KG1 (cell line): ENCODE measurements around the gene ACBD7.

Source experiments
- DNase-seq: peaks from one replicate; lab custom pipeline; 2025; lab: John Stamatoyannopoulos, UW

ACBD7 gene

DNA sequence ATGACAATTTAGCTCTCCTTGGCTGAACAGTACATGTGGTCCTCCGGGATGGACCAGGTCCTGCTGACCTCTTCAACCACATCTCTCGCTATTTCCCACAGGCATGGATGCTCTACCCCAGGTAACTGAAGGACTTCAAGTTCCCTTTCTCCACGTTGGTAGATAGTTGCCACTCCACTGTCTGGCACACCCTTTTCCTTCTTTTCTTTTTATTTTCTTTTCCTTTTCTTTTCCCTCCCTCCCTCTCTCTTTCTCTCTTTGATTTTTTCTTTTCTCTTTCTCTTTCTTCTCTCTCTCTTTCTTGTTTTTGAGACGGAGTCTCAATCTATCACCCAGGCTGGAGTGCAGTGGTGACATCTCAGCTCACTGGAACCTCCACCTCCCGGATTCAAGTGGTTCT, 2.8 kb upstream of the ACBD7 start:
- DNase-seq, result no peak

DNA sequence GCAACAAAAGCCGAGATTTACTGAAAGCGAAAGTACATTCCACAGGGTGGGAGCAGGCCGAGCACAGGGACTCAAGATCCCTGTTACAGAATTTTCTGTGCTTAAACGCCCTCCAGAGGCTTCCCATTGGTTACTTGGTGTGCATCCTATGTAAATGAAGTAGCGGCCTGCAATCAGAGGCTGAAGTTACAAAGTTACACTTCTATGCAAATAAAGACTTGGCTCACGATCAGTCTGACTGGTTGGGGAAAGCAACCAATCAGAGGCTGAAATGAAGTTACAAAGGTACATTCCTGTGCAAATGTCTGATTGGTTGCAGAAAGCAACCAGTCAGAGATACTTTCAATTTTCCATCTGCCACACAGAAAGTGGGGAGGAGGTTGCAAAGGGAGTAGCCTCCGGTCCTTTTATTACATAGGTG, 4.1 kb downstream of the ACBD7 start:
- DNase-seq, result no peak

DNA sequence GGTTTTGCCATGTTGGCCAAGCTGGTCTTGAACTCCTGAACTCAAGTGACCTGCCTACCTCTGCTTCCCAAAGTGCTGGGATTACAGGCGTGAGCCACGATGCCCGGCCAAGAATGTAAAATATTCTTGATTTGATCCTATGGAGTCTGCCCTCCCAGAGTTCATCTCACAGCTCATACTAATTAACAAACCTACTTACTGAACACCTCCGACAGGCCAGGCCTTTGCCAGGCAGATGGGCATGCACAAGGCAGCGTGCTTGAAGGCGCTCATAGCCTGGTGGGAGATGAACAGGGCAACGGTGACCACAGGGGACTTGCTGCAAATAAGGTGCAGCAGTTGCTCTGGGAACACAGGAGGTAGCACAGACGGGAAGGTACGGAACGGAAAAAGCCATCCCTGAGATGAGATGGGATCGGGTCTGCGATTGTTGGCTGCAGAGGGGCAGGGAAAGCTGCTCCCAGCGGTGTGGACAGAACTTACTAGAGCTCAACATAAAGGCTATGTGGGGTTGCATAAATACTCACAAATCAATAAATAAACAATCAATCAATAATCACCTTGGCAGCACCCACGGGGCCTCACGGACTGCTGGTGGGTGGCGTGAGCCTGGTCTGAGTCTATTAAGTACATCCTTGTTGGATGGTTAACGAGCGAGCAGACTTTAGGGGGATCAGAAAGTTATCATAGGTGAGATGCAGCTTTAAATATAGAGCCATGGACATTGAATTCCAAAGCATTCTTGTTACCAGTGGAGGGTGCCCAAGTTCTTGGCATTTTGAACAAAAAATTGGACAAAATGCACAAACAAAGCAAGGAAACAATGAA, 4.7 kb downstream of the ACBD7 start:
- no peak for DNase-seq

DNA sequence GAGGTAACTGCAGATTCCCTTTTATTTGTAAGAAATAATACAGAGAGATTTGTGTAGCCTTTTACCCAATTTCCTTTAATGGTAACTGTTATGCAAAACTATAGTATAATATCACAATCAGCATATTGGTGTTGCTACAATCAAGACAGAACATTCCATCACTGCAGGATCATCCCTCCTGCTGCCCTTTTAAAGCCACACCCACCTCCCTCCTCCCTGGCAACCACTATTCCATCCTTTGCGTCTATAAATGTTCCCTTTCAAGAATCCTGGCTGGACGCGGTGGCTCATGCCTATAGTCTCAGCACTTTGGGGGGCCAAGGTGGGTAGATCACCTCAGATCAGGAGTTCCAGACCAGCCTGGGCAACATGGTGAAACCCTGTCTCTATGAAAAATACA, 13.2 kb downstream of the ACBD7 start:
- DNase-seq, result no peak

DNA sequence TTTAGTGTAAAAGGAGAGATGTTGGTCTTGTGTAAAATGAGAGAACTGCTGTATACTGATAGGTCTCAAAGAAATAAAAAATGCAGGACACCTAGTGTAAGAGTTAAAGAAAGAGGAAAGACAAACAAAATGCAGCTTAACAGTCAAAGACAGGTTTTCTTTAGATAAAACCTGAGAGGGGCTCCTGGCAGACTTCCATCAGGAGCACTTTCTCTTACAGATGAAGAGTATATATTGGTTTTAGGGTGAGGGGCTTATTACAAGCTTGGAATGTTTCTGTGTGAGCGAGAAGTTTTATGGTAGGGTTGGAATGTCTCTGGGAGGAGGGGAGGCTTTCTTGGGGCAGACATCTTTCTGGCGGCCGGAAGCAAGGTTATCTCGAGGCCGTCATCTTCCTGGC, 16.2 kb downstream of the ACBD7 start:
- DNase-seq, result no peak

DNA sequence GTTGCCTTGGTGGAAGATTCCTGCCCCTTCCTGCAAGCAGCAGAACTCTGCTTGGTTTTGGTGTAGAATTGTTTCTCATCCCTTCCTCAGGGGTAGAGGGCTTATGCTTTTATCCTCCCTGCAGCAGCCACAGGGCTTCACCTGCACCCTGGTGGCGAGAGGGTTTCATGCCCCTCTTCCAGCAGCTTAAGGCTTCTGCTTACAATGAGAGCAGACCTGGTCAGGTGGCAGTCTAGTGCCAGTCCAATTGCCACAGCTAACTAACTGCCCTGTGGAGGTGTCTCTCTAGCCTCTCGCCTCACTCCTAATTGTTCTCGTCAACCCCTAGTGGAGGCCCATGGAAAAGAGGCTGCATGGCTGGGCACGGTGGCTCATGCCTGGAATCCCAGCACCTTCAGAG, 19.3 kb downstream of the ACBD7 start:
- no peak for DNase-seq

DNA sequence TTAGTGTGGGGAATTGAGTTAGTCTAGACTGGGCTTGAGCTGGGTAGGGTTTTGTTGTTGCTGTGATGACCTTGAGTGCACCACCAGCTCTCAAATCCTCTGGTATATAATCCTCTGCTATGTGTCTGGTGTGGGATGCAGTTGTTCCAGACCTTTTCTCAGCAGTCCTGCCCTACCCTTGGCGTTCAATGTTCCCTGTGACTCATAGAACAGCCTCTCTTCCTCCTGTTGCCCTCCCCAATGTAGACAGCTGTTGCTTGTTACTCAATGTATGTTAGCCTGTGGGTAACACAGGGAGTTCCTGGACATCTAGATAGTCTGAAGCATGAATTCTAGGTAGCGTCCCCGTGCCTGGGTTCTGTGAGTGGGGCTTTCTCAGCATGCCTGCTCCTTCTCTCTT, 19.8 kb downstream of the ACBD7 start:
- DNase-seq, result no peak

DNA sequence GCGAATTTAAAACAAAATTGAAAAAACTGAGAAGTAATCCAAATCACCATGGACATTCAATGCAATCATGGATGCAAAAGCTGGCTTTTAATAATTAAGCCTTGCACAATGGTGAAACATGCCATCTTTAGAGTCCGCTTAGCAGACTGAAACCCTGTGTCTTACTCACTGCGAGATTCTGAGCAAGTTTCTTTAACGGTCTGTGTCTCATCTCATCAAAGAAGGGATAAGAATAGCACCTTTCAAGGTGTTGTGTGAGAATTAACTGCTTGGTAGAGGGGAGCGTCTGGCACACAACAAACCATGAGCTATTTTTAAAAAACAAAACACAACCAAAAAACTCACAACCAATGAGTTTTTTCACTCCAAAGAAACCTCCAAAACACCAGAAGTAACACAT, 21.4 kb downstream of the ACBD7 start:
- no peak for DNase-seq

DNA sequence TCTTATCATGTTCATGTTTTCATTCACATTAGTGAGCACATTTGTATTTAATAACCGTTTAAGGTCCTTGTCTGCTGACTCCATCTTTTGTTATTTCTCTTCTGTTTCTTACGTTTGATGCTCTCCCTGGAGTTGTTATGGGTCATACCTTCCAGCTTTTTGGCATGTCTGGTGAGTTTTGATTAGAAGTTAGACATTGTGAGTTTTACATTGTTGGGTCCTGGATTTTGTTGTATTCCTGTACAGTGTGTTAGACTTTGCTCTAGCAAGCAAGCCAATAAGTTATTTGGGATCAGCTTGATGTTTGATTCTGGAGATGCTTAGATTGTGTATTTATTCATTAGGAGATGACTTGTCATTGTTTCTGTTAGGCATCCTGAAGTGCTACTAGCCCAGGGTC, 27.9 kb downstream of the ACBD7 start:
- no peak for DNase-seq

DNA sequence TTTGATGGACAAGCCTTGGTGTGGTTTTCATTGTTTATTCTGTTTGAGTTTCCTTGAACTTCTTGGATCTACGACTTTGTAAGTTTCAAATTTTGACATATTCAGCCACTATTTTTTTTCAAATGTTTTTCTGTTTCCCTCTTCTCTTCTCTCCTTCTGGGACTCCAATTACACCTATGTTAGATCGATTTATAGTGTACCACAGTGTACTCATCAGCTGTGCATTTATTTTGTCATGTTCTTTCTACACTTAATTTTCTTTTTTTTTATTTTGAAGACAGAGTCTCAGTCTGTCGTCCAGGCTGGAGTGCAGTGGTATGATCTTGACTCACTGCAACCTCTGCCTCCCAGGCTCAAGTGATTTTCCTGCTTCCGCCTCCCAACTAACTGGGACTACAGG, 28.7 kb downstream of the ACBD7 start:
- DNase-seq, result no peak

DNA sequence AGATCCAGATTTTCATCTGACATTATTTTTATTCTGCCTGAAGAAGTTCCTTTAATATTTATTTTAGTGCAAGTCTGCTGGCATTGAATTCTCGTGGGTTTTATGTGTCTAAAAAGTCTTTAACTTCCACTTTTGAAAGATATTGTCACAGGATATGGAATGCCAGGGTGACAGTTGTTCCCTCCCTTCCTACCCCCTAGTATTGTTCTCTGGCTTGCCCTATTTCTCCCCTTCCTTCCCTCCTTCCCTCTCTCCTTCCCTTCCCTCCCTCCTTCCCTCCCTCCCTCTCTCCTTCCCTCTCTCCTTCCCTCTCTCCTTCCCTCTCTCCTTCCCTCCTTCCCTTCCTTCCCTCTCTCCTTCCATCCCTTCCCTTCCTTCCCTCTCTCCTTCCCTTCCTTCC, 29.9 kb downstream of the ACBD7 start:
- no peak for DNase-seq

DNA sequence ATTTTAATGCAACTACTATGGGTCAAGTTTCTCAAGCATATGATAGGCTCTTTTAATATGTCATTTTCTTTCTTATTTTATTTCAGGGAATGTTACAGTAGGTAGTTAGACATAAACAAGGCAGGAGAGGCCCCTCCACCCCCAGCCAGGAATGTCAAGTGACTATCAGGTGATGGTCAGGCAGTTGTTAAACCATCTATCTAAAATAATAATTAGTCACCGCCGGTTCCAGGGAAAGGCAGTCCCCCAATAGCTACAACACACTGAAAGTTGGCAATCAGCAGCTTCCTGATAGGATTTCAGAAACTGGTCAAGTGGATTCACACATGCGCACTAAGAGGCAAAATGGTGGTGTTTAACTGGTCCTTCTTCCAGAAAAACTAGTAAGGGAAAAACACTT, 35.5 kb downstream of the ACBD7 start:
- DNase-seq, result no peak

DNA sequence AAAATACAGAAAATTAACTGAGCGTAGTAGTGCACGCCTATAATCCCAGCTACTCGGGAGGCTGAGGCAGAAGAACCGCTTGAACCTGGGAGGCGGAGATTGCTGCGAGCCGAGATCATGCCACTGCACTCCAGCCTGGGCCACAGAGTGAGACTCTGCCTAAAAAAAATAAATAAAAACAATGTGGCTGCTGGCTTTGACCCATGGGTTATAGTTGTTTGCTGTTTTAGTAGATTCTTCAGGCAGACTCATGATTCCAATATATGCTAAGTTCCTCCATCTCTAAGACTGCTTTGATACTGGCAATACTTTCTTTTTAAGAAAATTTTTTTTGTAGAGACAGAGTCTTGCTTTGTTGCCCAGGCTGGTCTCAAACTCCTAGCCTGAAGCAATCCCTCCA, 36.5 kb downstream of the ACBD7 start:
- DNase-seq, result no peak

DNA sequence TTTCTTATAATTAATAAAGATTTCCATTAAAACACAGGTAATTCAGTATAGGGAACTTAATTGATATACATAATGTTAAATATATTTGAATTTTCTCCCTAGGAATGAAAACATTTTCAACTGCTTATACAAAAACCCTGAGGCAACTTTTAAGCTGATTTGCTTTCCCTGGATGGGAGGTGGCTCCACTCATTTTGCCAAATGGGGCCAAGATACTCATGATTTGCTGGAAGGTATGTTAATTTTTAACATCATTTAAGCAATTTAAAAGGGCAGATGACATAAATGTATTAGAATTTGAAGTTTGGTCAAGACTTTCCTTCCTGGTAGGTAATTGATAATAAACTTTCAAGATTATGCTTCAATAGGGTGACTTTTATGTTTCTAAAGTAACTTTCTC, 39.0 kb downstream of the ACBD7 start:
- no peak for DNase-seq

DNA sequence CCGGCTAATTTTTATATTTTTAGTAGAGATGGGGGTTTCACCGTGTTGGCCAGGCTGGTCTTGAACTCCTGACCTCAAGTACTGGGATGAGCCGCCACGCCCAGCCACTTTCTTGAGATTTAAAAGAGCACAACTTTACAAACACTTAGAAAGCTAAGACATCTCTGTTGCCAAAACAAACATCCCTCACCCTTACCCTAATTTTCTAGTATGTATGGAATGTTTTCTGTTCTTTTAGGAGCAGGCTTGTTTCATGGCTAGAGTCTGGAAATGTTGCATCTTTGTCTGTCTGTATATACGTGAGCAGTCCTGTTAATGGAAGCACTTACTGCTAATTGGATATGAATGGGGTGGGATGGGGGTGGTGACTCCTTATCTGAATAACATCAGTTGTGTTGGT, 42.0 kb downstream of the ACBD7 start:
- no peak for DNase-seq

DNA sequence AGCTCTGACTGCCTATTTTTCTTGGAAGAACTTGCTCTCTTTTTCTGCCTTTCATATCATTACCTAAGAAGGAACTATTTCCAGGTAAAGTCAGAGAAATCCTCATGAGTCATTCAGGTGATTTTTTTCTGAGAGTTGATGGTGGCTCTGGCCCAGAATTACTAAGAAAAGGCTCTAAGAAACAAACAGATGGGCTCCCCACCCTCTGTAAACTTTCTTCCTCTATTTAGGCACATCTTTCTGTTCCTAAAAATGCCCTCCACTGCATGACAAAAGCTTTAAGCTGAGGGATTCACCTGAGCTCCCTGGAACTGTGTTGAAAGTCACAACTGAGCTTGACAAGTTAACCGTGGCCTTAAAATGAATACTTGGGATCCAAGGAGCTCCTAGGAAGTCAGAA, 43.2 kb downstream of the ACBD7 start:
- no peak for DNase-seq

DNA sequence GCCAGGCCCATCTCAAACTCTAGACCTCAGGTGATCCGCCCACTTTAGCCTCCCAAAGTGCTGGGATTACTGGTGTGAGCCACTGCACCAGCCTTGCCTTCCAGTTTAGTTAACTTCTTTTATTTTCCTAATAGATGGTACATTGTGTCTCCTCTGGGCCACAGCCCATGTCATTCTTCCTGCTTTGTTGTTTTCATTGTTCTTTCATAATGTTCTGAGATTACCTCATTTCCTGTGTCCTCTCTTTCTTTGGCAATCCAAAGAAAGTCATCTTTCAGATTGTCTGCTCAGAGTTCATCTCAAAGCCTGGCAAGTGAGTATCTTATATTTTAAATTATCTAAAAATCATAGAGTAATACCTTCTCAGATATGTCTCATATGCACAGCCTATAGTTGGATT, 44.9 kb downstream of the ACBD7 start, which contains the start of gene OLAH:
TSS of gene OLAH (plus strand) at position 270 of the 400 bp plus-strand sequence. CDS start 3,346 bp downstream, outside the sequence.
- DNase-seq, result no peak

DNA sequence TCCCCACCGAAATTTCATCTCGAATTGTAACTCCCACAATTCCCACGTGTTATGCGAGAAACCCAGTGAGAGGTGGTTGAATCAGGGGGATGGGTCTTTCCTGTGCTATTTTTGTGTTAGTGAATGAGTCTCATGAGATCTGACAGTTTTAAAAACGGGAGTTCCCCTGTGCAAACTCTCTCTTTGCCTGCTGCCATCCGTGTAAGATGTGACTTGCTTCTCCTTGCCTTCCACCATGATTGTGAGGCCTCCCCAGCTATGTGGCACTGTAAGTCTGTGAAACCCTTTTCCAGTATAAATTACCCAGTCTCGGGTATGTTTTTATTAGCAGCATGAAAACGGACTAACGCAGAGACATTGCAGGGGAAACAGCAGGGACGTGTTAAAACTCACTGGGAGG, 50.2 kb downstream of the ACBD7 start:
- DNase-seq, result no peak

DNA sequence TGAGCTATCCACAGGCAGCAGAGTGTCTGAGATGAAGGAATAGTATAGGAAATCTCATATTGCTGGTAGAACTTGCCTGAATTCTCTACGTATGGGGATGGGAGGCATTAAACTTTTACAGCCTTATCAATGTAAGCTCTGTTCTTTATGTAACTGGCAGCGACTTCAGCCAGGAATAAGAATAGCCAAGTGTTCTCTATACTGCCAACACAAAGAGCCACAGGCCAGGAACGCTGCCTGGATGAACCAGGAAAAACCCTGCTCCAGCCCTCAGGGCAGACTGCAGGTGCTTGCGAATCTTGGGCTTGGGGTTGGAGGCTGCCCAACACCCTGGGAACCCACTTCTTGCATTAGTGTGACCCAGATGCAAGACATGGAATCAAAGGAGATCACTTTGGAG, 50.9 kb downstream of the ACBD7 start:
- DNase-seq, result no peak

DNA sequence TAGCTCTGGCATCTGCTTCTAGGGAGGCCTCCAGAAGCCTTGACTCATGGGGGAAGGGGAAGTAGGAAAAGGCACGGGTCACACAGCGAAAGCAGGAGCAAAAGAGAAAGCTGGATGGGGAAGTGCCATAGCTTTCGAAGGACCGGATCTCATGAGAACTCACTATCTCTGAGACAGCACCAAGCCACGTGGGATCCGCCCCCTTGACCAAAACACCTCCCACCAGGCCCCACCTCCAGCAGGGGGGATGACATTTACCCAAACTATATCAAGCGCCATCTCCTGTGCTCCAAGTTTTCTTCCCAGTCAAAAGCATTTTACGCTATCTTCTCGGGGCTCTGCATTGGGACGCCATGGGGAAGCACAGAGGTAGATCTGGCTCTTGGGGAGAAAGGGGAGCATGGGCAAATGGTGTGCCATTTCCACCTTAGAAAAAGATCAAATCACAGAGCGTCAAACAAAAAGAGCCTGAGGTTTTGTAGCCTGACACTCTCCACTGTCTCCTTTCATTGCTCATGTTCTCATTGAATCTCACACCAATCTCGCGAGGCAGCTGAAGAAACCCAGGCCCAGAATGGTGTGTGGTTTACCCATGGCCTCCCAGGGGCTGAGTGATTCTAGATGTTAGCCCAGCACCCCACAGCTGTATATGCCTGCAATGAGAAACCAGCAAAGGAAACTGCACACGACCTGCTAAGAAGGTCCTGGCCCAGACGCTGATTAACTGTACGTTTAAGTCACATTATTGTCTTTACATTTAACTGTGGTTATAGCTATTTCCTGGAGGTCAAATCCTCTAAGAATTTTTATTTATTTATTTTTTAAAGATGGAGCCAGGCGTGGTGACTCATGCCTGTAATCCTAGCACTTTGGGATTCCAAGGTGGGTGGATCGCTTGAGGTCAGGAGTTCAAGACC, 52.9 kb downstream of the ACBD7 start:
- no peak for DNase-seq

DNA sequence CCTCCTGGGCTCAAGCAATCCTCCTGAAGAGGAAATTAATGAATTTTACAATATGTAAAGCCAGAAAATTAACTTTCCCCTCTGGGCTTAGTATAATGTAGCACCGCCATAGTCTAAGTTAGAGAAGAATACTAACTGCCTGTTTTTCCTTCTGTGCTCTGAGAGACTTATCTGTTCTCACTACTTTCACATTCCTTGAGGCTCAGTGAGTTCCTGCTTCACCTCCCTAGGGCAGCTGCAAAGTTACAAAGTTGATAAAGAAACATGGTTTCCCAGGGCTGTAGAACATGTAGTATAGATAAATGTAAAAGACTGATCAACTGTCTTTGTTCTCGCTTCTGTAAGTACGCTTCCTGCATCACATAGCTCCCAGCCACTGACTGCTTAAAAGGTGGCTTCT, 60.8 kb downstream of the ACBD7 start:
- DNase-seq, result no peak
